HepG2 (cell line): Measurements from ENCODE around the gene MOK. TPM values are rescaled to one million over a fixed set of nuclear protein-coding genes. Genes with fewer than 3 reads are reported as not detected.
A peak's percentile ranks its signal among the peaks of the same experiment; 100 is the strongest.

ENCODE experiments used
- GPN1 ChIP-seq: sonication (generic); formaldehyde crosslinking; IDR thresholded peaks from 2 replicates; pipeline ENCODE4 v1.5.1; 2020; ENCODE audit warnings: missing genetic modification reagents, borderline replicate concordance
- ISL2 ChIP-seq: sonication (generic); formaldehyde crosslinking; IDR thresholded peaks from 2 replicates; pipeline ENCODE4 v1.5.0; 2020; ENCODE audit warnings: missing genetic modification reagents
- MXD4 ChIP-seq: IDR thresholded peaks from 2 replicates; pipeline ENCODE4 v1.6.1; 2016; ENCODE audit warnings: mild to moderate bottlenecking, missing biosample characterization, missing genetic modification reagents
- UBTF ChIP-seq: sonication (generic); formaldehyde crosslinking; IDR thresholded peaks from 2 replicates; pipeline ENCODE4 v1.4.0; 2020; ENCODE audit warnings: mild to moderate bottlenecking, missing genetic modification reagents
- ZFX ChIP-seq: sonication (generic); formaldehyde crosslinking; IDR thresholded peaks from 2 replicates; pipeline ENCODE4 v1.4.0; 2020; ENCODE audit warnings: mild to moderate bottlenecking, low read depth, missing genetic modification reagents, moderate library complexity
- ZNF33B ChIP-seq: sonication (generic); formaldehyde crosslinking; IDR thresholded peaks from 2 replicates; pipeline ENCODE4 v1.5.1; 2020; ENCODE audit warnings: mild to moderate bottlenecking, missing genetic modification reagents
- ZNF512 ChIP-seq: sonication (generic); formaldehyde crosslinking; IDR thresholded peaks from 2 replicates; pipeline ENCODE4 v1.4.0; 2020; ENCODE audit warnings: mild to moderate bottlenecking, missing genetic modification reagents
- ZNF512B ChIP-seq: sonication (generic); formaldehyde crosslinking; IDR thresholded peaks from 2 replicates; pipeline ENCODE4 v1.5.1; 2020; ENCODE audit warnings: missing genetic modification reagents, mild to moderate bottlenecking, borderline replicate concordance
- polyA plus RNA-seq, 8 experiments: library from polyadenylated mRNA; depleted of rRNA in 3 of 8; stranded (reverse) in 7 of 8; unstranded in 1 of 8; fragments of >200 nt; fragmentation: Illumina TruSeq in 4 of 8; extraction: Trizol in 4 of 8; gene quantifications; 2 replicates each; pipeline versions ENCODE4 v1.2.1 to v1.2.3, GENCODE V29; 2011 to 2016; ENCODE audit warnings: low read depth in 4 of 8, missing spikeins in 1 of 8, mixed read lengths in 1 of 8; ENCODE audit not compliant: insufficient read depth in 1 of 8
- total RNA-seq, 5 experiments: library from RNA; depleted of rRNA; stranded (reverse); fragments of >200 nt; fragmentation: Illumina TruSeq; extraction: Trizol; gene quantifications; 2 replicates each; pipeline ENCODE4 v1.2.3, GENCODE V29; 2016; ENCODE audit warnings: low read depth in 1 of 5
- TF ChIP-seq, protein P1 (sequence below): sonication (generic); formaldehyde crosslinking; IDR thresholded peaks from 2 replicates; pipeline ENCODE4 v1.4.0; 2020; ENCODE audit warnings: missing genetic modification reagents
- TF ChIP-seq, protein P2 (sequence below): sonication (generic); formaldehyde crosslinking; IDR thresholded peaks from 2 replicates; pipeline ENCODE4 v1.5.1; 2020; ENCODE audit warnings: mild to moderate bottlenecking, missing genetic modification reagents, moderate library complexity
- TF ChIP-seq, protein P3 (sequence below): sonication (generic); formaldehyde crosslinking; IDR thresholded peaks from 2 replicates; pipeline ENCODE4 v1.4.0; 2020; ENCODE audit warnings: mild to moderate bottlenecking, missing genetic modification reagents

Gene MOK
- total and polyA plus RNA-seq, 2 of the 13 experiments (the other 11 are each of a cell fraction or from before 2014, with no cell fraction given), result 15.3 to 16.9 TPM

DNA sequence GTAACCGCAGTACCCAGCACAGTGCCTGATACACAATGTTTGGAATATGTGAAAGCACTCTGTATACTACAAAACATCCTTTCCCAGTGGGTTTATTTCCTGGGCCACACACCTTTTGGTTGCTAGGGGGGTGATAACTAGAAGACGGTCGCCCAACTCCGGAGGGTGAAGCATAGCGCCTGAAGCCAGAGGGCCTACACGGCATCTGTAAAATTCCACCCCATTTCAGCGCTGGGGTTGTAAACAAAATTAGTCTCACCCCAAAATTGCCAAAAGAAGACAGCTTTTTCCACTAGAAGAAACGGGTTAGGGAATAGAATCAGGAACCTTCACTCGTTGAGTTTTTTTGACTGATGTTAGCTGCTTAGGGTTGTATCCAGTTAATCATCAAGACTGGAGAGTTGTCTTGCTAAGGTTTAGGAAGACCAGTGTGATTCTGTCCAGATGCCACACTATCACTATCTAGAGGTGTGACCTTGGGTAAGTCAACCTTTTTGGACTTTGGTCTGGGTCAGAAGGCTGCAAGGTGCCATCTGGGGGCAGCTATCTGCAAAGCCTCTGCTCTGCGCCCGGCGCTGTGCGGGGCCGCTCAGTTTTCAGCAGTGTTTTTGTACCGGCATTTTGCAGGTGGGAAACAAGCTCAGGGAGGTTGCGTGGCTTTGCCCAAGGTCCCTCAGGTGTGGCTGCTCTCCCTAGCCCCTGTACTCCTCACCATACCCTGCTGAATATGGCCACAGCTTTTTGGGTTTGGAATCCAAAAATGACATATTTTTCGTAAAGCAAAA is 15.9 kb upstream of the MOK start (continued):
- TF ChIP-seq ZNF33B (0 out of 2 replicates have a peak, but pooled peaks have one; percentile 20), GPN1 (CRISPR knock-in tag) (no peak), UBTF (CRISPR knock-in tag) (0 out of 2 replicates have a peak, but pooled peaks have one; percentile 32), ZFX (peak; percentile 38), ZNF512B (CRISPR knock-in tag) (no peak), ZNF512 (CRISPR knock-in tag) (no peak), MXD4 (no peak), ISL2 (CRISPR knock-in tag) (0 out of 2 replicates have a peak, but pooled peaks have one; percentile 2)
- TF ChIP-seq, protein P1, sequence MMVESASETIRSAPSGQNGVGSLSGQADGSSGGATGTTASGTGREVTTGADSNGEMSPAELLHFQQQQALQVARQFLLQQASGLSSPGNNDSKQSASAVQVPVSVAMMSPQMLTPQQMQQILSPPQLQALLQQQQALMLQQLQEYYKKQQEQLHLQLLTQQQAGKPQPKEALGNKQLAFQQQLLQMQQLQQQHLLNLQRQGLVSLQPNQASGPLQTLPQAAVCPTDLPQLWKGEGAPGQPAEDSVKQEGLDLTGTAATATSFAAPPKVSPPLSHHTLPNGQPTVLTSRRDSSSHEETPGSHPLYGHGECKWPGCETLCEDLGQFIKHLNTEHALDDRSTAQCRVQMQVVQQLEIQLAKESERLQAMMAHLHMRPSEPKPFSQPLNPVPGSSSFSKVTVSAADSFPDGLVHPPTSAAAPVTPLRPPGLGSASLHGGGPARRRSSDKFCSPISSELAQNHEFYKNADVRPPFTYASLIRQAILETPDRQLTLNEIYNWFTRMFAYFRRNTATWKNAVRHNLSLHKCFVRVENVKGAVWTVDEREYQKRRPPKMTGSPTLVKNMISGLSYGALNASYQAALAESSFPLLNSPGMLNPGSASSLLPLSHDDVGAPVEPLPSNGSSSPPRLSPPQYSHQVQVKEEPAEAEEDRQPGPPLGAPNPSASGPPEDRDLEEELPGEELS (CRISPR knock-in tag), result peak; percentile 52; the same call in 1 of the 2 replicates
- TF ChIP-seq, protein P2, sequence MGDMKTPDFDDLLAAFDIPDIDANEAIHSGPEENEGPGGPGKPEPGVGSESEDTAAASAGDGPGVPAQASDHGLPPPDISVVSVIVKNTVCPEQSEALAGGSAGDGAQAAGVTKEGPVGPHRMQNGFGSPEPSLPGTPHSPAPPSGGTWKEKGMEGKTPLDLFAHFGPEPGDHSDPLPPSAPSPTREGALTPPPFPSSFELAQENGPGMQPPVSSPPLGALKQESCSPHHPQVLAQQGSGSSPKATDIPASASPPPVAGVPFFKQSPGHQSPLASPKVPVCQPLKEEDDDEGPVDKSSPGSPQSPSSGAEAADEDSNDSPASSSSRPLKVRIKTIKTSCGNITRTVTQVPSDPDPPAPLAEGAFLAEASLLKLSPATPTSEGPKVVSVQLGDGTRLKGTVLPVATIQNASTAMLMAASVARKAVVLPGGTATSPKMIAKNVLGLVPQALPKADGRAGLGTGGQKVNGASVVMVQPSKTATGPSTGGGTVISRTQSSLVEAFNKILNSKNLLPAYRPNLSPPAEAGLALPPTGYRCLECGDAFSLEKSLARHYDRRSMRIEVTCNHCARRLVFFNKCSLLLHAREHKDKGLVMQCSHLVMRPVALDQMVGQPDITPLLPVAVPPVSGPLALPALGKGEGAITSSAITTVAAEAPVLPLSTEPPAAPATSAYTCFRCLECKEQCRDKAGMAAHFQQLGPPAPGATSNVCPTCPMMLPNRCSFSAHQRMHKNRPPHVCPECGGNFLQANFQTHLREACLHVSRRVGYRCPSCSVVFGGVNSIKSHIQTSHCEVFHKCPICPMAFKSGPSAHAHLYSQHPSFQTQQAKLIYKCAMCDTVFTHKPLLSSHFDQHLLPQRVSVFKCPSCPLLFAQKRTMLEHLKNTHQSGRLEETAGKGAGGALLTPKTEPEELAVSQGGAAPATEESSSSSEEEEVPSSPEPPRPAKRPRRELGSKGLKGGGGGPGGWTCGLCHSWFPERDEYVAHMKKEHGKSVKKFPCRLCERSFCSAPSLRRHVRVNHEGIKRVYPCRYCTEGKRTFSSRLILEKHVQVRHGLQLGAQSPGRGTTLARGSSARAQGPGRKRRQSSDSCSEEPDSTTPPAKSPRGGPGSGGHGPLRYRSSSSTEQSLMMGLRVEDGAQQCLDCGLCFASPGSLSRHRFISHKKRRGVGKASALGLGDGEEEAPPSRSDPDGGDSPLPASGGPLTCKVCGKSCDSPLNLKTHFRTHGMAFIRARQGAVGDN (CRISPR knock-in tag), result peak; percentile 73
- TF ChIP-seq, protein P3, sequence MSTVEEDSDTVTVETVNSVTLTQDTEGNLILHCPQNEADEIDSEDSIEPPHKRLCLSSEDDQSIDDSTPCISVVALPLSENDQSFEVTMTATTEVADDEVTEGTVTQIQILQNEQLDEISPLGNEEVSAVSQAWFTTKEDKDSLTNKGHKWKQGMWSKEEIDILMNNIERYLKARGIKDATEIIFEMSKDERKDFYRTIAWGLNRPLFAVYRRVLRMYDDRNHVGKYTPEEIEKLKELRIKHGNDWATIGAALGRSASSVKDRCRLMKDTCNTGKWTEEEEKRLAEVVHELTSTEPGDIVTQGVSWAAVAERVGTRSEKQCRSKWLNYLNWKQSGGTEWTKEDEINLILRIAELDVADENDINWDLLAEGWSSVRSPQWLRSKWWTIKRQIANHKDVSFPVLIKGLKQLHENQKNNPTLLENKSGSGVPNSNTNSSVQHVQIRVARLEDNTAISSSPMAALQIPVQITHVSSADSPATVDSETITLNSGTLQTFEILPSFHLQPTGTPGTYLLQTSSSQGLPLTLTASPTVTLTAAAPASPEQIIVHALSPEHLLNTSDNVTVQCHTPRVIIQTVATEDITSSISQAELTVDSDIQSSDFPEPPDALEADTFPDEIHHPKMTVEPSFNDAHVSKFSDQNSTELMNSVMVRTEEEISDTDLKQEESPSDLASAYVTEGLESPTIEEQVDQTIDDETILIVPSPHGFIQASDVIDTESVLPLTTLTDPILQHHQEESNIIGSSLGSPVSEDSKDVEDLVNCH (CRISPR knock-in tag), result no peak
